Left lung (tissue), 10 donors: ENCODE results near the gene CDC42SE1. TPM values are rescaled to one million over a fixed set of nuclear protein-coding genes. Genes with fewer than 3 reads are reported as not detected.
A peak's percentile ranks its signal among the peaks of the same experiment; 100 is the strongest.

Experiments used
- ATAC-seq: fragments of 200-7000 bp; cut with Tn5 transposase; one replicate; pipeline ENCODE4 v1.9.1; 2020; ENCODE audit warnings: moderate library complexity
- DNase-seq, 4 donors: peaks; one replicate each; pipeline ENCODE4 v3.0.0-alpha.2; 2013 to 2020
- H3K27ac ChIP-seq, 2 donors: fragments of 200-600 bp; sonication (generic) in 1 of 2; one replicate each; pipeline versions ENCODE4 v1.5.0 to v1.8.0; 2020 to 2021
- H3K27me3 ChIP-seq, 2 donors: fragments of 200-600 bp; sonication (generic) in 1 of 2; one replicate each; pipeline versions ENCODE4 v1.5.0 to v1.8.0; 2020 to 2021
- H3K36me3 ChIP-seq, 2 donors: fragments of 200-600 bp; sonication (generic) in 1 of 2; one replicate each; pipeline versions ENCODE4 v1.5.0 to v1.8.0; 2020 to 2021
- H3K4me1 ChIP-seq, 2 donors: fragments of 200-600 bp; one replicate each; pipeline ENCODE4 v1.8.0; 2021
- H3K4me3 ChIP-seq, 2 donors: fragments of 200-600 bp; sonication (generic) in 1 of 2; one replicate each; pipeline versions ENCODE4 v1.5.0 to v1.8.0; 2020 to 2021; ENCODE audit warnings: mild to moderate bottlenecking in 1 of 2
- H3K9me3 ChIP-seq, 2 donors: fragments of 200-600 bp; sonication (generic) in 1 of 2; one replicate each; pipeline versions ENCODE4 v1.5.0 to v1.8.0; 2020 to 2021
- CTCF ChIP-seq, 2 donors: fragments of 200-600 bp; sonication (generic) in 1 of 2; IDR thresholded peaks; one replicate each; pipeline versions ENCODE4 v1.5.0 to v1.8.0; 2021; ENCODE audit warnings: antibody characterized with exemption in 2 of 2
- intact Hi-C, 2 donors: fragments of 100-400 bp; cut with DNase I; formaldehyde crosslinking; loops; one replicate each; pipeline versions ENCODE4 v1.11.2 to v1.14.2; 2022
- polyA plus RNA-seq, 6 donors: library from polyadenylated mRNA; unstranded; fragments of 120-200 nt; gene quantifications; one replicate each; pipeline ENCODE4 v1.2.1, GENCODE V29; 2013; ENCODE audit not compliant: insufficient read length in 6 of 6
- total RNA-seq, 2 donors: library from RNA; stranded (reverse); fragmentation: NEBNext Ultra II Directional; extraction: Animal tissue kit (Norgen Biotek cat#: 25700); gene quantifications; one replicate each; pipeline ENCODE4 v1.2.1, GENCODE V29; 2021
- donor health status: DM: no; HTN: yes; CAD: no.
- donor health status: DM: no; HTN: no; CAD: no.

CDC42SE1 gene
- total and polyA plus RNA-seq, 8 donors, result 99.1 to 133 (median 111) TPM

- peak; percentile 8 to 47 for TF ChIP-seq CTCF (IDR thresholded peaks at IDR 0.05)
- no peak for DNase-seq
- H3K4me3 ChIP-seq, result peak overlapping the region; percentile 66 to 79
- no peaks in the 10 kb centered on the region for H3K9me3 ChIP-seq
- no peaks in the 10 kb centered on the region for H3K27me3 ChIP-seq
- peak overlapping the region; percentile 78 to 83 for H3K27ac ChIP-seq
- peaks cover 6 to 28% of the 10 kb centered on the region in 2 donors for H3K4me1 ChIP-seq
- H3K36me3 ChIP-seq, result peaks cover 4 to 35% of the 10 kb centered on the region in 2 donors
- ATAC-seq, result no peak
- intact Hi-C loops, result no loop called here
Observed at GRCh38 chr1:151048645-151049032, 10.8 kb downstream of the CDC42SE1 start.

GRCh38 chr1:151047925-151048644 is 11.3 kb downstream of the CDC42SE1 start:
- peaks cover 6 to 28% of the 10 kb centered on the region in 2 donors for H3K4me1 ChIP-seq
- DNase-seq (peak in 3 of 4 donors; percentile 73 to 91 (median 78)), ATAC-seq (peak; percentile 87)
- H3K4me3 ChIP-seq, result peak overlapping the region; percentile 66 to 79
- peak in 1 of 2 donors; percentile 34 for TF ChIP-seq CTCF (IDR thresholded peaks at IDR 0.05)
- H3K9me3 ChIP-seq, result no peaks in the 10 kb centered on the region
- peaks cover 4 to 31% of the 10 kb centered on the region in 2 donors for H3K36me3 ChIP-seq
- H3K27me3 ChIP-seq, result no peaks in the 10 kb centered on the region
- peak overlapping the region; percentile 78 to 83 for H3K27ac ChIP-seq
- intact Hi-C loops, result no loop called here

GRCh38 chr1:151047591-151047924 is 11.9 kb downstream of the CDC42SE1 start, which contains the start of gene C1orf56:
TSS of gene C1orf56 (plus strand) at chr1:151047751. CDS start at chr1:151047848, 97 bp downstream.
- DNase-seq (peak; percentile 70 to 92 (median 80)), ATAC-seq (peak; percentile 89)
- peak within 1 kb of the TSS; percentile 66 to 79 for H3K4me3 ChIP-seq
- H3K36me3 ChIP-seq, result peaks cover 0 to 28% of the 10 kb centered on the region in 2 donors
- no peak for TF ChIP-seq CTCF (IDR thresholded peaks at IDR 0.05)
- H3K9me3 ChIP-seq, result no peaks in the 10 kb centered on the region
- no peaks in the 10 kb centered on the region for H3K27me3 ChIP-seq
- intact Hi-C loops, result no loop called here
- H3K27ac ChIP-seq, result peak within 1 kb of the TSS; percentile 78 to 83
- peaks cover 6 to 28% of the 10 kb centered on the region in 2 donors for H3K4me1 ChIP-seq

- peaks cover 0 to 9% of the 10 kb centered on the region in 2 donors for H3K4me1 ChIP-seq
- no peaks in the 10 kb centered on the region for H3K27me3 ChIP-seq
- ATAC-seq (no peak), DNase-seq (no peak)
- TF ChIP-seq CTCF (IDR thresholded peaks at IDR 0.05), result no peak
- peaks cover 0 to 4% of the 10 kb centered on the region in 2 donors for H3K36me3 ChIP-seq
- no peaks in the 10 kb centered on the region for H3K9me3 ChIP-seq
- intact Hi-C loops, result no loop called here
- H3K4me3 ChIP-seq, result no peak overlapping the region
- no peak overlapping the region for H3K27ac ChIP-seq
Observed at GRCh38 chr1:151043163-151043562, 16.3 kb downstream of the CDC42SE1 start.

- H3K4me1 ChIP-seq, result no peaks in the 10 kb centered on the region
- intact Hi-C loops, result no loop called here
- ATAC-seq (no peak), DNase-seq (no peak)
- H3K4me3 ChIP-seq, result no peak overlapping the region
- TF ChIP-seq CTCF (IDR thresholded peaks at IDR 0.05), result no peak
- peaks cover 0 to 13% of the 10 kb centered on the region in 2 donors for H3K36me3 ChIP-seq
- no peaks in the 10 kb centered on the region for H3K27me3 ChIP-seq
- no peak overlapping the region for H3K27ac ChIP-seq
- no peaks in the 10 kb centered on the region for H3K9me3 ChIP-seq
Observed at GRCh38 chr1:151039521-151039920, 19.9 kb downstream of the CDC42SE1 start.
